GM18526 (cell line): ENCODE results near the gene SUPT4H1.

Experiments used
- POLR2A ChIP-seq: IDR thresholded peaks from 3 replicates; pipeline ENCODE4 v1.6.1; 2011; ENCODE audit not compliant: insufficient read length; ENCODE audit errors: extremely low read depth

SUPT4H1 gene

DNA sequence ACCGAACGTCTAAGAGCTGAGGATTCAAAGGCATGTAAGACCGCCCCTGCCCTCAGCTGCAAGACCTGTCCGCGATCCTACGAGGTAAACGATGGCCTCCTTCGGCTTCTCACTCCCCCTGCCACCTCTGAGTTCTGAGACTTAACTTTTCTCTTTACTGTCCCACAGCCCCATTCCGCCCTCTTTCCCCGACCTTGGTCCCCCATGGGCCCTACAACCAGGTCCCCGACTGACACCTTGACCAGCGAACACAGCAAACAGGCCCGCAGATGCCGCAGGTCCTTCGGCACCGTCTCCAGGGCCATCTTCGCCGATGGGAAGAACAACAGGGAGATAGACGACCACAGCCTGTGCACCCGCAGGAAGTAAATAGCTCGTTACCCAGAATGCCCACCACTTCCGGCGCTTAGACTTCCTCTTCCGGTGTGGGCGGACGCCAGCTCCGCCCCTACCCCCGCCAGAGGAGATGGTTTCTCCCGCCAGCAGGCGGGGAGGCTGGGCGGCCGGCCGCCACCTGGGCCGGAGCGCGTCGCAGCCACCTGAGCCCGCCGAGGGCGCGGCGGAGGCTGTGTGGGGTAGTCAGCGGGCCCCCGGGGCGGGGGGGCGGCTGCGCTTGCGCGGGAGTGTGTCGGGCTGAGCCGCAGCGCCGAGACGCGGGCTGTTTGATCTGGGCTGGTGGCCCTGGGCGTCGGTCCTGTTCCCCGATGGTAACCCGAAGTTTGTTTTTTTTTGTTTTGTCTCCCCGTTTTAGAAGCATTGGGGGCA, at the start of gene SUPT4H1:
Gene SUPT4H1, minus strand, starts transcription at position 371 of the 765 bp plus-strand sequence. Its CDS starts 66 bp downstream, at position 305.
- peak; percentile 91 for TF ChIP-seq POLR2A

DNA sequence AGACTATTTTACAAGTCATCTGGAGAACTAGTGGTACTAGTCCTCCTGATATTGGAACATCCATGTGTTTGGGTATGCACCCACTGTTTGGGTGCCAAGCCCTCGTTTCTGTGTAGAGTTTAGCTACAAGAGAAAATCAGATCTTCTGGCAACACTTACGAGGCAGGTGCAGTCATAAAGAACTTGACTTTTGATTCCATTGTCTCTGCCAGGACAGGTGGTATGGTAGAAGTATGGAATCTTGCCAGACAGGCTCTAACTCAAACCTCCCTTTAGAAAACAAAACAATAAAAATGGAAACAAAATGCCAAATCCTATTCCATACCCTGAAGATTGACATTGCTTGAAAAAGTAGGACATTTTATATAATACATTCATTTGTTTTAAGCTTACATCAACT, 49.3 kb upstream of the SUPT4H1 start:
- TF ChIP-seq POLR2A, result no peak

DNA sequence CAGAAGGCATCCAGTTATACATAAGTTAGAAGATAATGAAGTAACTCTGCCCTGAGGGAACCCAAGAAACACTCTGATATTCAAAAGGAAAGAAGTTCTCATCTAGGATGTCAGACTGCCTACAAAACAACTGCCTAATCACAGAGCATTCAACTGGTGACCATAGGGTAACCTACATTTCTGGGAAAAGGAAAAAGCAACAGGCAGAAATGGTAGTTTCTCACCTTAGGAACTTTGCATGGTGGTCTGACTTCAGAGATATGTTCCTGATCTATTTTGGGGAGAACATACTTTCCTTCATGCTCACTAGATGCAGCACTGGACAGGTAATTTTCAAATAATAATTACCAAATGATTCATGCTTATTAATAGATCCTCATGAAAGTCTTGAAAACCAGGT, 48.8 kb upstream of the SUPT4H1 start:
- no peak for TF ChIP-seq POLR2A

DNA sequence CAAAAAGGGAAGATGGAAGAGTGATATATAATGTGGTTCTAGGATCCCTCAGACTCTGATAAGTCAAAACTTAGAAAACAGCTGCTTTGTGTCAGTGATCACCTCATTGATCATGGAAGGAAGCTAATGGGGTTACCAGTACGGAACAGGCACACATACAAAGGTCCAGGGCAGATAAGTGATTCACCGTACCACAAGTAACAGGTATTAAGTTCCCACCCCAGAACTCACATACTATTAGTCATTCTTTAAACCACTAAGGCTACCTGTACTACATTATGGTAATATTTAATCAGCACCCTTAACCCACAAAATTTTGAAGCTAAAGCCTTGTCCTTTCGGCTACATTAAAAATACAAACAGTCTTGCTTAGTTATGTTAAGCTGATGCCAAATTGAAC, 48.0 kb upstream of the SUPT4H1 start:
- no peak for TF ChIP-seq POLR2A

DNA sequence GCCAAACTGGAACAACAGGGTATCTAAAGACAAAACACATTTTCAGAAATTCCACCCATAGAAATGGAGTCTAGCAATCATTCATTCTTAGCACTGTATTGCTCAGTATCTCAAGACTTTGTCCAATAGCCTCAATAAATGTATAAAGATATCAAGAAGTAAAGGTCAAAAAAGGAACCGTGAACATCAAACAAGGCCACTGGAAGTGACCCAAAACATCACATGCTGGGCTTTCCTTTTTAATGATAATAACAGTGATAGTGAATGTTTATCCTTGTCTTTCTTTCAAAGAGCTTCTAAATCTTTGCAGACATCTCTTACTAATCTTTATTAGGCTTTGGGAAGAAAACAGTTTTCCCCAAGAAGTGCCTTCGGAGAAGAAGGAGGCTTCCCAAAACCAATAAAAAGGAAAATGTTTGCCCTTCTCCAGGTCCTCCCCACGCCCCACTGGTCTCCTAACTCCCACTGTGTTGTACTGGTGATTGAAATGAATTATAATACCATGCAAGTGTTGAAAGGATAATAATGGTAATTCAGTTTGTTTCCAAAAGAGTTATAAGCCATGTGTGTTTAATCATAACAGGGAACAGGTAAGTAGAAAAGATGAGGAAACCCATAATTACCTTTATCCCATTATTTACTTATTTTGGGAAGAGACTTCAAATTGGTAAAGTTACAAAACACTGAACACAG, 46.7 kb upstream of the SUPT4H1 start:
- TF ChIP-seq POLR2A, result no peak

DNA sequence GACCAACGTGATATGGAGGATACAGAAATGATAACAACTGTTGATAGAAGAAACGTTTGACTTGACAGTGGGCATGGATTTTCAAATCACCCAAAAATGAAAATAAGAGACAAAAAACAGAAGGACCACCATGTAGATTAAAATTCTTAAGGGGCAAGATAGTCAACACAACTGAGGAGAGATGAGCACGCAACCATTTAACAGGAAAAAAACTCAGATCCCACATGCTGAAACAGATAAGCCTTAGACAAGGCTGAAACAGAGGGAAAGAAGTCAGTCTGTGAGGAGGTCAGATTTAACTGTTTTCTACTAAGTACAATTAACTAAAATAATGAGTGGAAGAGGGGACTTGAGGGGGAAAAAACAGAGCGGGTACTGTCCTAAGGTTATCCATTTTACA, 44.2 kb upstream of the SUPT4H1 start:
- TF ChIP-seq POLR2A, result no peak

DNA sequence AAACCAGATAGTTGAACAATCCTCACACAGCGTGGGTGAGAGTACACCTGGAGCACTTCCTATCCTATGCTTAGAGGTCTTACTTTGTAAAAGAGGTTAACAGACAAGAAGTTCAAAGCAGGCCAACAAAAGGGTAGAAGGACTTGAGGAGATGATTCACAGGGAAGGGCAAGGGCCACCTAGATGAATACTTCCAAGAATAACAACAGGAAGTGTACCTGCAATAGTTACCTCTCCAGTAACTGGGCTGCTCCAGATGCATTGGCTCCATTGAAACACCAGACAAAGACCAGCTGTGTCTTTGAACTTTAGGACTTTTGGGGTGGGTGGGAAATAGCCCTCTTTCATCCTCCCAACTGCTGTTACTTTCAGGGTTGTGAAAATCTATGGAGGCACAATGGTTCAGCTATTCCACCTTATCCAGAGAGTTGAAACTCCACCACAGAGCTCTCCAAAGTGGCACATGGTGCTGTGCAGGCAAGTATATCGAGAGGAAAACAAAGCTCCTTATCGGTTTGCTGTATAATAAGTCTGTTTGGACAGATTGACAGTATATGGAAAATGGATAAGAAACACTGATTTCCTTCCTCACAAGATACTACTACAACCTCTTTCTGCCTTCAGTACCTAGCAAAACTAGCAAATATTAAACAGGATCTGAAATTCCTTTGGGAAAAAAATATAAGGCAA, 42.7 kb upstream of the SUPT4H1 start:
- no peak for TF ChIP-seq POLR2A

DNA sequence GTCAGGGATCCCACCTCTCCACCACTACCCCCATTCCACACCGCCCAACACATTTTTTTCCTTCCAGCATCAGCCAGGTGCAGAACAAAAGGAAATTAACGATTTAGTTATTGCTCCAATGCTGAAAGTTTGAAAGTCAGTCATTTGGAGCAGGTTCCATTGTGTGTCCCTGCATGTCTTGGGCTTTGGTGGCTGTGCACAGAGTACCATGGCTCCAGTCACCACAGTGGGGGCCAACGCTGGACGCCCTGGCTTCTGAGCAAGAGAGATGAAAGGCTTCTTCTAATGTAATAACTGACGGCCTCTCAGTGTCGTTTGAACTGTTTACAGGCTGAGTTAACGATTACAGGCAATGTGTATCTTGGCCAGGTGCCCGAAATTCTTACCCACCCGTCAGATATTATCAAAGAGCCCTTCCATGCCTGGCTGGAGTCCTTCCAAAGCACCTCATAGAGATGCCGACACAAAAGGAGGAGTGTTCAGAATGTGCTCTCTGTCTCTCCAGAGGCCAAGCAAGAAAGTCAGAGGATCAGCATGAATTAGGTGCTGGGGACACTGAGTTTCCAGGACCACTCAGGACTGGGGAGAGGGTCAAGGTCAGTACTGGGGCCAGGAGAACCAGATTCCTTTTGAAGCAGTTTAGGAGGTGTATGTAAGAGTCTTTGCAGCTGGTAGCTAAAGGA, 39.4 kb upstream of the SUPT4H1 start:
- no peak for TF ChIP-seq POLR2A

DNA sequence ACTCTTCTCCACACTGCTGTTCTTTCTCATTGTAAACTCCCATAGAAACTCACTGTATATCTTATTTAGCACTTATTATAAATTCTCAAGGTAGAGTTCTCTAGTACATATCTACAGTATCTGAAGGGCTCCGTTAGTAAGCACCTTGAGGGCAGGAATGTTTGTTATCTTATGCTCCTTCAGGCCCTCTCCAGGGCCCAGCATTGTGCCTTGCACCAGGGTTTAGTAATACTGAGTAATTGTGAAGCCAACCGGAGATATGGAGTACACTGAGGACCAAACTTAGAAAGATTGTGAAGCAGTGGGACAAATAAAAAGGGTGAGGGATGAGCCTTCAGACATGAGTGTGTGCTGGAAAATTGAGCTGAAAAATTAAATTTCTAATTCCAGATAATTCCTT, 38.9 kb upstream of the SUPT4H1 start:
- TF ChIP-seq POLR2A, result no peak

DNA sequence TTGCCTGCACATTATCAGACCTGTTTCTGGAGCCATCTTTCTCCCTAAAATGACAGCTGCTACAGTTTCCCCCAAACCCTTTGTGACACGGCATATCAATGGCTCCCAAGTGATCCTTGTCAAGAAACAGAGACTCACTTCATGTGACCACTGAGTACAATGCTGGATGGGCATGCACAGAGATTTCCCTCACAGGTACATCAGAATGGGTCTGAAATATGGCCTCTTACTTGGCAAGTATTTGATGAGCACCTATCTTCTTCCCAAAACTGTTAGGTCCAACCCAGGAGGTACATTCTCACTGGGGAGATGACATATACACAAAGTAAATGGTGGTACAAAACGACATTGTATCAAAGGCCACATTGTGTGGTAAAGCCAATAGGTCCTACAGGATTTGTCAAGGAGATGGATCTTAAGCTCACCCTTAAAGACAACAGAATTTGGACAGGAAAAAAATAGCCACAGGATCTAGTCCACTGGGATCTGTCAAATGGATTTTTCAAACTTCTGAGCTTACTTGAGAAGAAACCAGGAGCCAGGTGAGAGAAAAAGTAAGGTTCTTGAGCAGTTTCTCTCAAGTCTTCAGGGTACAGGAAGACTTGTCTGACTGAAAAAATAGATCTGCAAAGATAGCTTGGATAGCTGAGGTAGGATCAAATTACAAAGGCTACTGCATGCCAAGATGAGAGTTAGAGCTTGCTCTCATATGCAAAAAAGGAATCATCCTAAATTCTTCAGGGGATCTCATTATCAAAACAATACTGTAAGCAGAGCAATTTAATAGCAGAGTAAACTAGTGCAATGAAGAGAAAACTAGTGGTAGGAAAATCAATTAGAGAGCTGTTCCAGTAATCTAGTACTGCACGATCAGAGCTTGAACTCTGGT, 36.5 kb upstream of the SUPT4H1 start:
- no peak for TF ChIP-seq POLR2A

DNA sequence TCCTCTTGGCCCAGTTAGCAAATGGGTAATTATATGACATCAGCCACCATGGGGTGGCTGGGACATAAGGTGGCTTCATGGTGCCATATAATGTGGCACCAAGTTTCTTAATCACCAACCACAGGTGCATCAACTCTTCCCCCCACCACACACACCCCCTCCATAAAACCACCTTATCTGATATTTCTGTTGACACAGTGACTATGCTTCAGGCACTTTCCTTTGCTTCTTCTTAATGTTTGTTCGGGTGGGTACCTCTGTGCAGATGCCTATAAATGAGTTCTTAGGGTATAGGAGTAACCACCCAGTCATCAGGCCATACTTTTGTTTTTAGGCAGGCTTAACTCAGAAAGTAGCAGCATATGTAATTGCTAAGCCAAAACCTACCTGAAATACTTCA, 35.8 kb upstream of the SUPT4H1 start:
- no peak for TF ChIP-seq POLR2A

DNA sequence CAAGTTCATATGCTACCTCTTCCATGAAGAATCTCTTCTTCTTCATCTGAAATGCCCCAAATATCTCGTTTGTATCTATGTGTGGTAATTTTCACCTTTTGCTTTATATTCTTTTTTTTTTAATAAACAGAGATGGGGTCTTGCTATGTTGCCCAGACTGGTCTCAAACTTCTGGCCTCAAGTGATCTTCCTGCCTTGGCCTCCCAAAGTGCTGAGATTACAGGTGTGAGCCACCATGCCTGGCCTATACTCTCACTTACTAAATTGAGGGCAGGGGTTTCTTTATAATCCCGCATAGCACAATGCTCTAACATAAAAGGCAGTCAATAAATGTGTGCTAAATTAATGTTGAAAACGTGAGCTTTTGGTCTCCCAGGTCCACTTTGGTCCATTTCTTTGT, 34.7 kb upstream of the SUPT4H1 start:
- no peak for TF ChIP-seq POLR2A

DNA sequence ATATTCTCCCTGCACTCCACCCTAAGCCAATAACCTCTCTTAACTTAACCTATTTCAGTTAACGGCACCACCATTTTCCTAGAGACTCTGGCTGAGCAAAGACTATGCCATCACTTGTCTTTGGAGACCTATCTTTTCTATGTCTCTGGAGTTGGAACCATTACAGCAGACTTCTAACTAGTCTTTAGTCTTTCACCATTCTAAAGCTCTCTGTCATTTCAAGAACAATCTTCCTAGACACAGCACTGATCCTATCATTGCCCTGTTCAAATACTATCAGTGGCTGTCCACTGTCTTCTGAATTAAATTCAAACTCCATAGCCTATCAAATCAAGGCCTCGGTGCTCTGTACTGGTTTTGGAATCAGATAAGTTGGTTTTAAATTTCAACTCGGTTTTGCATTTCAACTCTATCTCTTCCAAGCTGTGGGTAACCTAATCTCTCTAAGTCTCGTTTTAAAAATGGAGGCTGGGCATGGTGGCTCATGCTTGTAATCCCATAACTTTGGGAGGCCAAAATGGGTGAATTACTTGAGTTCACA, 33.4 kb upstream of the SUPT4H1 start:
- TF ChIP-seq POLR2A, result no peak

DNA sequence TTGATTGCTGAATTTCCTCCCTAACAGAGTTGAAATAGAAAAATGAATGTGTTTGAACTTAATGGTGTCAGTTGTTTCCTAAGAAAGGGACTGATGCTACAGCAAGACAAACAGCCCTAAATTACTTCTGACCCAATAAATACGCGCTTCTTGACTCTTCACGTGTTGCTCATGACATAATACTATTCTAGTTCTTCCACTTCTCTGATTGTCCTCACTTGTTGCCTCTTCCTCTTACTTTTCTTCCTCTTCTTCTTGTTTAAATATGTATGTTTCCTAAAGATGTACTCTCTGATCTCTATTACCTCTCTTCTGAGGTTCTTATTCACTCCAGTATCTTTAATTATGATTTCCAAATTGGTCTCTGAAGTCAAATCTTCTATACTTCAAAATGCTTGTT, 32.9 kb upstream of the SUPT4H1 start:
- no peak for TF ChIP-seq POLR2A

DNA sequence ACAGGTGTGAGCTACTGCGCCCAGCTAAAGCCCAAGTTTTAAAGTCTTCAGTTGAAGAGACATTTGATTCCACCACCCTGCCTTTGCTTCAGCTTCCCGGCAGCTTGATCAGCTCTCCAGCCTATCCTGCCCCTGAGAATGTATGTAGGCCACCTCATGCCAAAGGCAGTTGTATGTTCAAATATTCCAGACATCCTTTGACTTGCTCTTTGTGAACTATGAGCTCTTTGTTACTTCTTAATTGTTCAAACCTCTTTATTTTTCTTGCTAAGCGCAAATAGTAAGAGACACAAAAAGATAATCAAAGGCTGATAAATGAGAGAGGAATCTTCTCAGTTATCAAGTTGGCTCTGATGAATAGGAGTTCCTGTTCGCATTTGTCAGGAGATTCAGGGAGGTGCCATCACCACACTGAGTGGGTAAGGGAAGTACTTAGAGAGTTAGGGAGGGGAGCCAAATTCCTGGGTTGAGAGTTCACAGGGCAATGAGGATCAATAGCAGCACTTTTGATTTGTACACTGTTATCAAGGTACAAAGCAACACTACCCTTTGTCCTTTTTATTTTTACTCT, 32.0 kb upstream of the SUPT4H1 start:
- no peak for TF ChIP-seq POLR2A

DNA sequence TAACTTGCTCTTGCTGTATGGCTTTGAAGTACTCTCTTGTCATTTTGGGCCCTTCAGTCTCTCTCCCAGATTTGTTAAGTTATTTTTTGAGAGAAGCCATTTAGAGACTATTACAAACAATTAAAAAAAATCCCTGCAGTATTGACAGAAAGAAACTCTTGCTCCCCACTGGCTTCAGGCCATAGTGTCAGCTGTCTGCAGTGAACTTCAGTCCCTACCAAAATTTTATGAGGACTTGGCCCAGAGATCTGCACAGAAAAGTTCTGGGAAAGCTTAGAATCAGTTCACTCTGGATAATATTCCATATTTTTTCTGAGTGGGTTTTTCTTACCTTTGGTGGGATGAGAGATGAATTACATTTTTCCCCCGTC, 30.9 kb upstream of the SUPT4H1 start:
- no peak for TF ChIP-seq POLR2A
